ENCODE measurements around the gene LITAF. TPM values are rescaled to one million over a fixed set of nuclear protein-coding genes. Genes with fewer than 3 reads are reported as not detected.

LITAF gene
- total RNA-seq, 1 experiment from 2014 or later: 73.0 TPM

- H3K9me3 Mint-ChIP-seq: peaks cover 4% of the 10 kb centered on the region; the same call in 1 of the 2 replicates
- POLR2A ChIA-PET: no interaction called here
- H3K27ac Mint-ChIP-seq: no peak overlapping the region
- H3K36me3 Mint-ChIP-seq: no peaks in the 10 kb centered on the region
- DNase-seq (ENCODE audit: low spot score) (no peak), ATAC-seq (no peak)
- peaks cover 4% of the 10 kb centered on the region; the same call in 1 of the 2 replicates for H3K4me1 Mint-ChIP-seq
- peaks cover 5% of the 10 kb centered on the region for H3K27me3 Mint-ChIP-seq (ENCODE audit: low read depth)
- no peak for TF ChIP-seq MXD4 (CRISPR knock-in tag; IDR thresholded peaks at IDR 0.05; ENCODE audit: borderline replicate concordance)
- no peak for TF ChIP-seq NR3C1 (CRISPR knock-in tag; conservative IDR thresholded peaks at IDR 0.05; ENCODE audit: low read depth)
- no peak for TF ChIP-seq ZNF512 (CRISPR knock-in tag; IDR thresholded peaks at IDR 0.05; ENCODE audit: borderline replicate concordance)
- TF ChIP-seq, protein P1, sequence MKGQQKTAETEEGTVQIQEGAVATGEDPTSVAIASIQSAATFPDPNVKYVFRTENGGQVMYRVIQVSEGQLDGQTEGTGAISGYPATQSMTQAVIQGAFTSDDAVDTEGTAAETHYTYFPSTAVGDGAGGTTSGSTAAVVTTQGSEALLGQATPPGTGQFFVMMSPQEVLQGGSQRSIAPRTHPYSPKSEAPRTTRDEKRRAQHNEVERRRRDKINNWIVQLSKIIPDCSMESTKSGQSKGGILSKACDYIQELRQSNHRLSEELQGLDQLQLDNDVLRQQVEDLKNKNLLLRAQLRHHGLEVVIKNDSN (CRISPR knock-in tag; IDR thresholded peaks at IDR 0.05): peak; percentile 47; the same call in 1 of the 2 replicates
- TF ChIP-seq, protein P2, sequence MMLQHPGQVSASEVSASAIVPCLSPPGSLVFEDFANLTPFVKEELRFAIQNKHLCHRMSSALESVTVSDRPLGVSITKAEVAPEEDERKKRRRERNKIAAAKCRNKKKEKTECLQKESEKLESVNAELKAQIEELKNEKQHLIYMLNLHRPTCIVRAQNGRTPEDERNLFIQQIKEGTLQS (CRISPR knock-in tag; conservative IDR thresholded peaks at IDR 0.05): no peak
- CTCF ChIA-PET: interaction anchor here (0.7 to 1.2 kb wide), 3 partner anchors 28 to 232 kb away, joined by 3 read pairs; no protein-coding TSS in a partner anchor
- H3K4me3 Mint-ChIP-seq: no peak overlapping the region
Observed at GRCh38 chr16:11626657-11627291, 40.1 kb upstream of the LITAF start.

GRCh38 chr16:11625769-11626168 lies 39.0 kb upstream of the LITAF start:
- H3K27me3 Mint-ChIP-seq (ENCODE audit: low read depth): peaks cover 7% of the 10 kb centered on the region
- no peak overlapping the region for H3K4me3 Mint-ChIP-seq
- H3K36me3 Mint-ChIP-seq: no peaks in the 10 kb centered on the region
- POLR2A ChIA-PET: no interaction called here
- H3K9me3 Mint-ChIP-seq: peaks cover 4% of the 10 kb centered on the region; the same call in 1 of the 2 replicates
- CTCF ChIA-PET: no interaction called here
- H3K27ac Mint-ChIP-seq: no peak overlapping the region
- DNase-seq (ENCODE audit: low spot score) (no peak), ATAC-seq (no peak)
- TF ChIP-seq SOX15 (CRISPR knock-in tag; IDR thresholded peaks at IDR 0.05): no peak
- peaks cover 6% of the 10 kb centered on the region; the same call in 1 of the 2 replicates for H3K4me1 Mint-ChIP-seq

- no peak overlapping the region for H3K27ac Mint-ChIP-seq
- DNase-seq (ENCODE audit: low spot score) (no peak), ATAC-seq (no peak)
- POLR2A ChIA-PET: interaction anchor here (0.7 kb wide), 2 partner anchors 26 to 235 kb away, joined by 3 to 7 read pairs; no protein-coding TSS in a partner anchor
- CTCF ChIA-PET: no interaction called here
- H3K9me3 Mint-ChIP-seq: peaks cover 9% of the 10 kb centered on the region
- H3K36me3 Mint-ChIP-seq: no peaks in the 10 kb centered on the region
- H3K4me3 Mint-ChIP-seq: no peak overlapping the region
- H3K4me1 Mint-ChIP-seq: peaks cover 6% of the 10 kb centered on the region; the same call in 1 of the 2 replicates
- H3K27me3 Mint-ChIP-seq (ENCODE audit: low read depth): peaks cover 11% of the 10 kb centered on the region
- TF ChIP-seq IRF2 (CRISPR knock-in tag; IDR thresholded peaks at IDR 0.05; ENCODE audit: borderline replicate concordance, low read depth): no peak
- TF ChIP-seq FOXP4 (CRISPR knock-in tag; IDR thresholded peaks at IDR 0.05): no peak
- TF ChIP-seq, protein P3, sequence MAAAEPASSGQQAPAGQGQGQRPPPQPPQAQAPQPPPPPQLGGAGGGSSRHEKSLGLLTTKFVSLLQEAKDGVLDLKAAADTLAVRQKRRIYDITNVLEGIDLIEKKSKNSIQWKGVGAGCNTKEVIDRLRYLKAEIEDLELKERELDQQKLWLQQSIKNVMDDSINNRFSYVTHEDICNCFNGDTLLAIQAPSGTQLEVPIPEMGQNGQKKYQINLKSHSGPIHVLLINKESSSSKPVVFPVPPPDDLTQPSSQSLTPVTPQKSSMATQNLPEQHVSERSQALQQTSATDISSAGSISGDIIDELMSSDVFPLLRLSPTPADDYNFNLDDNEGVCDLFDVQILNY (CRISPR knock-in tag; IDR thresholded peaks at IDR 0.05): no peak
- TF ChIP-seq, protein P4, sequence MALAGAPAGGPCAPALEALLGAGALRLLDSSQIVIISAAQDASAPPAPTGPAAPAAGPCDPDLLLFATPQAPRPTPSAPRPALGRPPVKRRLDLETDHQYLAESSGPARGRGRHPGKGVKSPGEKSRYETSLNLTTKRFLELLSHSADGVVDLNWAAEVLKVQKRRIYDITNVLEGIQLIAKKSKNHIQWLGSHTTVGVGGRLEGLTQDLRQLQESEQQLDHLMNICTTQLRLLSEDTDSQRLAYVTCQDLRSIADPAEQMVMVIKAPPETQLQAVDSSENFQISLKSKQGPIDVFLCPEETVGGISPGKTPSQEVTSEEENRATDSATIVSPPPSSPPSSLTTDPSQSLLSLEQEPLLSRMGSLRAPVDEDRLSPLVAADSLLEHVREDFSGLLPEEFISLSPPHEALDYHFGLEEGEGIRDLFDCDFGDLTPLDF (CRISPR knock-in tag; IDR thresholded peaks at IDR 0.05): no peak
- TF ChIP-seq, protein P5, sequence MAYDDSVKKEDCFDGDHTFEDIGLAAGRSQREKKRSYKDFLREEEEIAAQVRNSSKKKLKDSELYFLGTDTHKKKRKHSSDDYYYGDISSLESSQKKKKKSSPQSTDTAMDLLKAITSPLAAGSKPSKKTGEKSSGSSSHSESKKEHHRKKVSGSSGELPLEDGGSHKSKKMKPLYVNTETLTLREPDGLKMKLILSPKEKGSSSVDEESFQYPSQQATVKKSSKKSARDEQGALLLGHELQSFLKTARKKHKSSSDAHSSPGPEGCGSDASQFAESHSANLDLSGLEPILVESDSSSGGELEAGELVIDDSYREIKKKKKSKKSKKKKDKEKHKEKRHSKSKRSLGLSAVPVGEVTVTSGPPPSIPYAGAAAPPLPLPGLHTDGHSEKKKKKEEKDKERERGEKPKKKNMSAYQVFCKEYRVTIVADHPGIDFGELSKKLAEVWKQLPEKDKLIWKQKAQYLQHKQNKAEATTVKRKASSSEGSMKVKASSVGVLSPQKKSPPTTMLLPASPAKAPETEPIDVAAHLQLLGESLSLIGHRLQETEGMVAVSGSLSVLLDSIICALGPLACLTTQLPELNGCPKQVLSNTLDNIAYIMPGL (CRISPR knock-in tag; IDR thresholded peaks at IDR 0.05): no peak
- no peak for TF ChIP-seq AR (CRISPR knock-in tag; IDR thresholded peaks at IDR 0.05)
- TF ChIP-seq NR2C2 (CRISPR knock-in tag; IDR thresholded peaks at IDR 0.05): no peak
- TF ChIP-seq GRHL2 (CRISPR knock-in tag; IDR thresholded peaks at IDR 0.05; ENCODE audit: insufficient replicate concordance, severe bottlenecking): no peak
- no peak for TF ChIP-seq NR1H2 (CRISPR knock-in tag; IDR thresholded peaks at IDR 0.05)
- TF ChIP-seq, protein P6, sequence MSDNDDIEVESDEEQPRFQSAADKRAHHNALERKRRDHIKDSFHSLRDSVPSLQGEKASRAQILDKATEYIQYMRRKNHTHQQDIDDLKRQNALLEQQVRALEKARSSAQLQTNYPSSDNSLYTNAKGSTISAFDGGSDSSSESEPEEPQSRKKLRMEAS (CRISPR knock-in tag; IDR thresholded peaks at IDR 0.05): no peak
Observed at GRCh38 chr16:11624636-11625607, 38.2 kb upstream of the LITAF start.
